H1 (cell line): ENCODE results near the gene KYNU.

Experiments used
- ATF2 ChIP-seq: IDR thresholded peaks from 2 replicates; pipeline ENCODE4 v1.6.1; 2012; ENCODE audit warnings: low read length, inconsistent platforms
- JUND ChIP-seq: IDR thresholded peaks from 2 replicates; pipeline ENCODE4 v1.6.1; 2011; ENCODE audit warnings: mild to moderate bottlenecking, improper control_type of control experiment, low read length
- KDM1A ChIP-seq: fragments of 200-600, 300-600 bp; sonication (generic); IDR thresholded peaks from 2 replicates; pipeline ENCODE4 v1.7.1; 2016; ENCODE audit warnings: mild to moderate bottlenecking, low read length, borderline replicate concordance
- RAD21 ChIP-seq, 2 experiments: IDR thresholded peaks in 1 of 2; conservative IDR thresholded peaks in 1 of 2; 2 replicates each; pipeline ENCODE4 v1.6.1; 2011; ENCODE audit warnings: low read depth in 2 of 2, low read length in 2 of 2, improper control_type of control experiment in 1 of 2, inconsistent platforms in 1 of 2, mild to moderate bottlenecking in 1 of 2, moderate library complexity in 1 of 2
- RBBP5 ChIP-seq: IDR thresholded peaks from 2 replicates; pipeline ENCODE4 v1.7.1; 2012; ENCODE audit warnings: low read depth, mild to moderate bottlenecking, inconsistent platforms, low read length, moderate library complexity, borderline replicate concordance
- RFX5 ChIP-seq: IDR thresholded peaks from 2 replicates; pipeline ENCODE4 v1.6.1; 2011; ENCODE audit warnings: low read depth, low read length, improper control_type of control experiment, borderline replicate concordance
- SUZ12 ChIP-seq: fragments of 200-600 bp; sonication (generic); IDR thresholded peaks from 2 replicates; pipeline ENCODE4 v1.6.1; 2012; ENCODE audit warnings: mild to moderate bottlenecking, inconsistent platforms, low read length, moderate library complexity, mixed read lengths
- TF ChIP-seq, protein P1 (sequence below), 3 experiments: IDR thresholded peaks; 1 replicate in 2 of 3; 2 replicates in 1 of 3; pipeline versions ENCODE4 v1.5.1 to v1.6.1; 2011; ENCODE audit warnings: low read length in 3 of 3, mild to moderate bottlenecking in 3 of 3, inconsistent platforms in 2 of 3, low read depth in 1 of 3, moderate library complexity in 1 of 3; ENCODE audit not compliant: insufficient read depth in 1 of 3; ENCODE audit errors: control extremely low read depth in 1 of 3

DNA sequence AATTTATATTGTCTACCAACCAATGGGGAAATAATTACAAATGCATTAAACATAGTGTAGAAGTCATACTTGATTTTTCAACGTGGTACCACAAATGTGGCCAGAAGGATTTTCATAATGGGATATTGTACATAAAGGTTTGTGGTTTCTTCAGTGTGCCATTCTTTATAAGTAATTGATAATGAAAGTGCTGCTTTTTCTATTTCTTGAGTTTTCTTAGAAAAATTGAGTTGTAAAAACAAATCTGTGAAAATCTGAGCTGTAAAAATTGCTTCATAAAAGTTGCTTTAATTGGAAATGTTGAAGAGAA lies 103.6 kb downstream of the KYNU start:
- TF ChIP-seq SUZ12: no peak
- TF ChIP-seq ATF2: no peak
- no peak for TF ChIP-seq RAD21 (IDR thresholded peaks at IDR 0.05 in 1 of 2, conservative IDR thresholded peaks at IDR 0.05 in 1 of 2; ENCODE audit: low read depth in 2 of 2, low read length in 2 of 2)
- TF ChIP-seq, protein P1, sequence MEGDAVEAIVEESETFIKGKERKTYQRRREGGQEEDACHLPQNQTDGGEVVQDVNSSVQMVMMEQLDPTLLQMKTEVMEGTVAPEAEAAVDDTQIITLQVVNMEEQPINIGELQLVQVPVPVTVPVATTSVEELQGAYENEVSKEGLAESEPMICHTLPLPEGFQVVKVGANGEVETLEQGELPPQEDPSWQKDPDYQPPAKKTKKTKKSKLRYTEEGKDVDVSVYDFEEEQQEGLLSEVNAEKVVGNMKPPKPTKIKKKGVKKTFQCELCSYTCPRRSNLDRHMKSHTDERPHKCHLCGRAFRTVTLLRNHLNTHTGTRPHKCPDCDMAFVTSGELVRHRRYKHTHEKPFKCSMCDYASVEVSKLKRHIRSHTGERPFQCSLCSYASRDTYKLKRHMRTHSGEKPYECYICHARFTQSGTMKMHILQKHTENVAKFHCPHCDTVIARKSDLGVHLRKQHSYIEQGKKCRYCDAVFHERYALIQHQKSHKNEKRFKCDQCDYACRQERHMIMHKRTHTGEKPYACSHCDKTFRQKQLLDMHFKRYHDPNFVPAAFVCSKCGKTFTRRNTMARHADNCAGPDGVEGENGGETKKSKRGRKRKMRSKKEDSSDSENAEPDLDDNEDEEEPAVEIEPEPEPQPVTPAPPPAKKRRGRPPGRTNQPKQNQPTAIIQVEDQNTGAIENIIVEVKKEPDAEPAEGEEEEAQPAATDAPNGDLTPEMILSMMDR (IDR thresholded peaks at IDR 0.05; ENCODE audit: control extremely low read depth in 1 of 3, insufficient read depth in 1 of 3, low read depth in 1 of 3, low read length in 3 of 3): no peak
- no peak for TF ChIP-seq RFX5
- TF ChIP-seq RBBP5: no peak
- no peak for TF ChIP-seq KDM1A
- no peak for TF ChIP-seq JUND
